Stimulated activated naive CD4-positive, alpha-beta T cell (primary cell): ENCODE data around the gene APMAP.
"Not testable (repeated sequence)": the region's sequence is repeated elsewhere in the genome, so short reads cannot be mapped to it uniquely, and the experiment has no call there.

Source experiments
- DNase-seq, 6 experiments: peaks; one replicate each; lab custom pipeline; 2025; lab: John Stamatoyannopoulos, UW

Gene APMAP

GRCh38 chr20:24930724-24931688 lies 61.5 kb downstream of the APMAP start:
- not testable (repeated sequence) for DNase-seq

GRCh38 chr20:24929867-24930723 lies 62.5 kb downstream of the APMAP start:
- not testable (repeated sequence) for DNase-seq

GRCh38 chr20:24929259-24929658 lies 63.3 kb downstream of the APMAP start:
- not testable (repeated sequence) for DNase-seq

- DNase-seq: not testable (repeated sequence)
Measured at GRCh38 chr20:24920706-24921105, 71.8 kb downstream of the APMAP start.

- not testable (repeated sequence) for DNase-seq
Measured at GRCh38 chr20:24919665-24920064, 72.9 kb downstream of the APMAP start.

GRCh38 chr20:24918579-24919566 lies 73.7 kb downstream of the APMAP start:
- DNase-seq: no peak

GRCh38 chr20:24917797-24918578 lies 74.6 kb downstream of the APMAP start:
- DNase-seq: peak in 5 of 6 experiments; percentile 3 to 28 (median 16)

- no peak for DNase-seq
Measured at GRCh38 chr20:24917056-24917455, 75.5 kb downstream of the APMAP start.

- DNase-seq: no peak
Measured at GRCh38 chr20:24916412-24916811, 76.1 kb downstream of the APMAP start.

GRCh38 chr20:24915892-24916291 lies 76.7 kb downstream of the APMAP start:
- DNase-seq: no peak

- no peak for DNase-seq
Measured at GRCh38 chr20:24915440-24915839, 77.1 kb downstream of the APMAP start.

GRCh38 chr20:24914388-24915241 lies 77.9 kb downstream of the APMAP start:
- no peak for DNase-seq

- DNase-seq: no peak
Measured at GRCh38 chr20:24913076-24913628, 79.4 kb downstream of the APMAP start.
